OCI-LY7 (cell line): Measurements from ENCODE around the gene KDSR.

Experiments
- EZH2phosphoT487 ChIP-seq: fragments of 200-600 bp; sonication (generic); IDR thresholded peaks from 2 replicates; pipeline ENCODE4 v1.6.1; 2018; ENCODE audit warnings: low read depth, borderline replicate concordance, mild to moderate bottlenecking, mixed run types, antibody characterized with exemption, low read length, moderate library complexity, mixed read lengths
- TF ChIP-seq, protein P1 (sequence below): fragments of 200-600 bp; sonication (generic); conservative IDR thresholded peaks from 2 replicates; pipeline ENCODE4 v1.5.1; 2014; ENCODE audit warnings: mild to moderate bottlenecking, antibody characterized with exemption, low read length, moderate library complexity, mixed read lengths

DNA sequence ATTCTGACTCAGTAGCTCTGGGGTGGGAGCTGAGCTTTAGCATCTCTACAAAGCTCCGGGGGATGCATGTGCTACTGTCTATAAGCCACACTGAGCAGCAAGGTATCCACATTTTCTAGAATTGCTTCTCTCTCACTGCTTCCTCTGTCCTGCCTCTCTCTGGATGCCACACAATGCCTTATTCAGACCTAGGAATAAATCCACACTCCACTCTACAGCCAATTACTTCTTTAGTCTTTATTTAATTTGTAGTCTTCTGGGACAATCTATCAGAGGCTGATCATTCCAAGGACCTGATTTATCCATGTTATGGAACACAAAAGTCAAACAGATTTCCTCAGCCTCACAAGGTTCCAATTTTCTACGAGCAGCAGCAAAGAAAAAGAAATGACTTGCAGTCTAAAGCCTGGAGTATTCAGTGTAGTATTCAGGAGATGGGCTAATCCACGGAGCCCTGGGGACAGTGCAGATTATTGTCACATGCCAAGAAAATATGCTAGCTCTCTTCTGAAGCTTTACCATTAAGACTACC is 51.8 kb downstream of the KDSR start:
- TF ChIP-seq, protein P1, sequence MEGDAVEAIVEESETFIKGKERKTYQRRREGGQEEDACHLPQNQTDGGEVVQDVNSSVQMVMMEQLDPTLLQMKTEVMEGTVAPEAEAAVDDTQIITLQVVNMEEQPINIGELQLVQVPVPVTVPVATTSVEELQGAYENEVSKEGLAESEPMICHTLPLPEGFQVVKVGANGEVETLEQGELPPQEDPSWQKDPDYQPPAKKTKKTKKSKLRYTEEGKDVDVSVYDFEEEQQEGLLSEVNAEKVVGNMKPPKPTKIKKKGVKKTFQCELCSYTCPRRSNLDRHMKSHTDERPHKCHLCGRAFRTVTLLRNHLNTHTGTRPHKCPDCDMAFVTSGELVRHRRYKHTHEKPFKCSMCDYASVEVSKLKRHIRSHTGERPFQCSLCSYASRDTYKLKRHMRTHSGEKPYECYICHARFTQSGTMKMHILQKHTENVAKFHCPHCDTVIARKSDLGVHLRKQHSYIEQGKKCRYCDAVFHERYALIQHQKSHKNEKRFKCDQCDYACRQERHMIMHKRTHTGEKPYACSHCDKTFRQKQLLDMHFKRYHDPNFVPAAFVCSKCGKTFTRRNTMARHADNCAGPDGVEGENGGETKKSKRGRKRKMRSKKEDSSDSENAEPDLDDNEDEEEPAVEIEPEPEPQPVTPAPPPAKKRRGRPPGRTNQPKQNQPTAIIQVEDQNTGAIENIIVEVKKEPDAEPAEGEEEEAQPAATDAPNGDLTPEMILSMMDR: no peak
- TF ChIP-seq EZH2phosphoT487: no peak
